ENCODE measurements around the gene TNS1.

TNS1 gene

DNA sequence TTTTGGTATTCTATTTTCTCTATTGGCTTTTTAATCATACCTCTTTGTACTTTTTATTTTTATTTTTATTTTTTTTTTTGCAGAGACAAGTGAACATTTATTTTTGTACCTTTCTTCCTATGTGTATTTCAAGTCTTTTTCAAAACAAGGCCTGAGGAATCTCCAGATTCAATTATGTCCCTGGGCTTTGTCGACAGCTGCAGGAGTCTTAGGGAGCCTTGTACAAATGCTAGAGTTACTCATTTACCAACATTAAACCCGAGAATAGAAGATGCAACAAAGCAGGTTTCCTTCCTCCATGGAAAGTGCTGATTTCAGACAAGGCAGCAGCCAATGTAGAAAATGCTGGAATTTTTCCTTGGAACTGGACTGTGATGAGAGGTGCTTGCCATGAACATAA is 242.8 kb downstream of the TNS1 start:
- H3K79me2 ChIP-seq (ENCODE audit: low read length): no peaks in the 10 kb centered on the region
- H3F3A ChIP-seq (ENCODE audit: insufficient read depth, low read length): no peaks in the 10 kb centered on the region
- TF ChIP-seq EZH2phosphoT487 (IDR thresholded peaks at IDR 0.05; ENCODE audit: low read length): no peak
- TF ChIP-seq, protein P1, sequence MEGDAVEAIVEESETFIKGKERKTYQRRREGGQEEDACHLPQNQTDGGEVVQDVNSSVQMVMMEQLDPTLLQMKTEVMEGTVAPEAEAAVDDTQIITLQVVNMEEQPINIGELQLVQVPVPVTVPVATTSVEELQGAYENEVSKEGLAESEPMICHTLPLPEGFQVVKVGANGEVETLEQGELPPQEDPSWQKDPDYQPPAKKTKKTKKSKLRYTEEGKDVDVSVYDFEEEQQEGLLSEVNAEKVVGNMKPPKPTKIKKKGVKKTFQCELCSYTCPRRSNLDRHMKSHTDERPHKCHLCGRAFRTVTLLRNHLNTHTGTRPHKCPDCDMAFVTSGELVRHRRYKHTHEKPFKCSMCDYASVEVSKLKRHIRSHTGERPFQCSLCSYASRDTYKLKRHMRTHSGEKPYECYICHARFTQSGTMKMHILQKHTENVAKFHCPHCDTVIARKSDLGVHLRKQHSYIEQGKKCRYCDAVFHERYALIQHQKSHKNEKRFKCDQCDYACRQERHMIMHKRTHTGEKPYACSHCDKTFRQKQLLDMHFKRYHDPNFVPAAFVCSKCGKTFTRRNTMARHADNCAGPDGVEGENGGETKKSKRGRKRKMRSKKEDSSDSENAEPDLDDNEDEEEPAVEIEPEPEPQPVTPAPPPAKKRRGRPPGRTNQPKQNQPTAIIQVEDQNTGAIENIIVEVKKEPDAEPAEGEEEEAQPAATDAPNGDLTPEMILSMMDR (IDR thresholded peaks at IDR 0.05; ENCODE audit: low read length): no peak
- TF ChIP-seq EZH2 (optimal IDR thresholded peaks at IDR 0.05; ENCODE audit: low read depth, low read length): no peak
- no peak overlapping the region for H3K9ac ChIP-seq (ENCODE audit: low read length)
- DNase-seq: no peak
- no peaks in the 10 kb centered on the region for H3K9me3 ChIP-seq (replicated peaks; ENCODE audit: insufficient read depth, low read length)
- no peaks in the 10 kb centered on the region for H4K20me1 ChIP-seq (ENCODE audit: insufficient read depth, low read length)
- H3K36me3 ChIP-seq (replicated peaks; ENCODE audit: insufficient read depth, low read length): no peaks in the 10 kb centered on the region
- H3K27ac ChIP-seq (ENCODE audit: low read length): no peak overlapping the region
- H3K4me1 ChIP-seq (ENCODE audit: low read length): no peaks in the 10 kb centered on the region
- H3K4me3 ChIP-seq (ENCODE audit: low read length): no peak overlapping the region
- no peaks in the 10 kb centered on the region for H3K9me2 ChIP-seq (replicated peaks; ENCODE audit: insufficient read depth, low read length)
- H3K4me2 ChIP-seq (ENCODE audit: low read depth, low read length): no peak overlapping the region
- no peak overlapping the region for H2AFZ ChIP-seq (ENCODE audit: low read length)
- H3K27me3 ChIP-seq (replicated peaks; ENCODE audit: insufficient read depth, low read length): no peaks in the 10 kb centered on the region

DNA sequence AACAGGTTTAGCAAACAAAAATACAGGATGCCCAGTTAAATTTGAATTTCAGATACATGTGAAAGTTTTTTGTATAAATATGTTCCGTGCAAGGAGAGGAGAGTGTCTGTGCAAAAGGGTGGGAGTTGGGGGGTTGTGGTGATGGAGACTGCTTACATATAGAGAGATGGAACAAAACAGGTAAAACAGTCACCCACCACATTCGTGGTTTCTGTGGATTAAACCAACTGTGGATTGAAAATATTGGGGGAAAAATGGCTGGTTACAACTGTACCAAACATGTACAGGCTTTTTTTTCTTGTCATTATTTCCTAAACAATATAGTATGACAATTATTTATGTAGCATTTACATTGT is 245.7 kb downstream of the TNS1 start:
- no peak overlapping the region for H3K27ac ChIP-seq (ENCODE audit: low read length)
- TF ChIP-seq EZH2phosphoT487 (IDR thresholded peaks at IDR 0.05; ENCODE audit: low read length): no peak
- no peak for TF ChIP-seq EZH2 (optimal IDR thresholded peaks at IDR 0.05; ENCODE audit: low read depth, low read length)
- TF ChIP-seq, protein P1 (IDR thresholded peaks at IDR 0.05; ENCODE audit: low read length): no peak
- H4K20me1 ChIP-seq (ENCODE audit: insufficient read depth, low read length): no peaks in the 10 kb centered on the region
- no peak overlapping the region for H2AFZ ChIP-seq (ENCODE audit: low read length)
- no peaks in the 10 kb centered on the region for H3K9me3 ChIP-seq (replicated peaks; ENCODE audit: insufficient read depth, low read length)
- H3F3A ChIP-seq (ENCODE audit: insufficient read depth, low read length): no peaks in the 10 kb centered on the region
- H3K4me1 ChIP-seq (ENCODE audit: low read length): no peaks in the 10 kb centered on the region
- H3K27me3 ChIP-seq (replicated peaks; ENCODE audit: insufficient read depth, low read length): no peaks in the 10 kb centered on the region
- H3K4me2 ChIP-seq (ENCODE audit: low read depth, low read length): no peak overlapping the region
- no peak overlapping the region for H3K9ac ChIP-seq (ENCODE audit: low read length)
- no peaks in the 10 kb centered on the region for H3K79me2 ChIP-seq (ENCODE audit: low read length)
- no peak for DNase-seq
- H3K4me3 ChIP-seq (ENCODE audit: low read length): no peak overlapping the region
- H3K9me2 ChIP-seq (replicated peaks; ENCODE audit: insufficient read depth, low read length): no peaks in the 10 kb centered on the region
- no peaks in the 10 kb centered on the region for H3K36me3 ChIP-seq (replicated peaks; ENCODE audit: insufficient read depth, low read length)

DNA sequence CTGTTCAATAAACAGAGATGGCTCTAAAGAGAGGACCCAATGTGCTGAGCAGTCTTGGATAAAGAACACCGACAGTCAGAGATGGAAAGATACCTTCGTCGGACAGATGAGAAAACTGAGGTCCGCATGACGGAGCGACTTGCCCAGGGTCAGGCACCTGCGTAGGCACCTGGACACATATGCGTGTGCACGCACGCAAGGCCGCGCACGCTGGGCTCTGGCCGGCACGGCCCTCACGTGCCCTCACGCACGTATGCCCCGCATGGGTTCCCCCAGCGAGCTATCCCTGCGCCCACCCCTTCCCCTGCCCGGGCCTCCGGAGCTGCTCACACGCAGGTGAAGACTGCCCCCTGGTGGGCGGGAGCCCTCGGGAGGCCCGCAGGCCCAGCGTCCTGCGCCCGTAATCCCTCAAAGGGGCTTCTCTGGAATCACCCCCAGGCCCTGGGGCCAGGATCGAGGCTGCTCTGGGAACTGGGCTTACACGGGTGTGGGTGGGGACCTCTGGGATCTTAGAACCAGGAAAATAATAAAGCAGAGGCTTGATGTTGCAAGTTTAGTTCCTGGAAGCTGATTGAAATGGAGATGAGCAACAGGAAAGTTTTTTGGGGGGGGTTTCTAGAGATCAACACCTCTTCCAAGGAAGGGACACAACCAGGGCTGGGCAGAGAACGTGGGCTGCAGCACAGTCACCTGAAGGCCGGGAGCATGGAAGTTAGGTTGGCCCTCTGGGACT is 246.3 kb downstream of the TNS1 start:
- Histone ChIP-seq H3K9ac (ENCODE audit: low read length) (no peak overlapping the region), H4K20me1 (ENCODE audit: insufficient read depth, low read length) (no peaks in the 10 kb centered on the region), H3K27me3 (replicated peaks; ENCODE audit: insufficient read depth, low read length) (no peaks in the 10 kb centered on the region), H3K9me2 (replicated peaks; ENCODE audit: insufficient read depth, low read length) (no peaks in the 10 kb centered on the region), H3K36me3 (replicated peaks; ENCODE audit: insufficient read depth, low read length) (no peaks in the 10 kb centered on the region), H3K9me3 (replicated peaks; ENCODE audit: insufficient read depth, low read length) (no peaks in the 10 kb centered on the region), H3F3A (ENCODE audit: insufficient read depth, low read length) (no peaks in the 10 kb centered on the region), H3K4me1 (ENCODE audit: low read length) (no peaks in the 10 kb centered on the region), H3K4me2 (ENCODE audit: low read depth, low read length) (no peak overlapping the region), H3K4me3 (ENCODE audit: low read length) (no peak overlapping the region), H3K27ac (ENCODE audit: low read length) (no peak overlapping the region), H2AFZ (ENCODE audit: low read length) (no peak overlapping the region), H3K79me2 (ENCODE audit: low read length) (no peaks in the 10 kb centered on the region)
- TF ChIP-seq, protein P1 (IDR thresholded peaks at IDR 0.05; ENCODE audit: low read length): peak; percentile 72
- no peak for TF ChIP-seq EZH2phosphoT487 (IDR thresholded peaks at IDR 0.05; ENCODE audit: low read length)
- peak; percentile 15 for DNase-seq

Data from MM.1S (cell line).